DMS79 treated with DMSO at 0.1 percent for 48 hours (cell line): ENCODE results near the gene PFKP.

Experiments used
- DNase-seq: peaks from one replicate; lab custom pipeline; 2025; lab: John Stamatoyannopoulos, UW

The PFKP gene

GRCh38 chr10:3067118-3067858 lies at the start of gene PFKP:
Gene PFKP (plus strand): TSS chr10:3067548. CDS start chr10:3067596, 48 bp downstream.
- no peak for DNase-seq

DNA sequence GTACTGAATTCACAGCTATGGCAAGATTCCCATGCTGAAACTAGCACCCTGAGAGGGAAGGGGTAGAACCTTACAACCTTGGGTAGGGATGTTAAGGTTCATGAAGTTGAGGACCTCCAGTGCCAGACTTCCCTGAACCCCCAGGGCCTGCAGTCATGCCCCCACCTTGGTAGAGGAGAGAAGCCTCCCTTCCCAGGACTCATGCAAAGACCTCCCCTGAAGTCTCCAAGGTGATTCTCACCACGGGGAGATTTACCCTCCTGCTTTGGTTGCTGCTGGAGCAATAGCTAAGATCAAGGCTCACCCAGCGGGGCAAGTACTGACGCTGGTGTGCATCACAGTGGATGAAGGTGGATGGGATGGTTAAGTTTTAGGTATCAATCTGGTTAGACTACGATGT lies 49.1 kb upstream of the PFKP start:
- no peak for DNase-seq

- DNase-seq: no peak
Observed at GRCh38 chr10:3020311-3020710, 47.0 kb upstream of the PFKP start.

DNA sequence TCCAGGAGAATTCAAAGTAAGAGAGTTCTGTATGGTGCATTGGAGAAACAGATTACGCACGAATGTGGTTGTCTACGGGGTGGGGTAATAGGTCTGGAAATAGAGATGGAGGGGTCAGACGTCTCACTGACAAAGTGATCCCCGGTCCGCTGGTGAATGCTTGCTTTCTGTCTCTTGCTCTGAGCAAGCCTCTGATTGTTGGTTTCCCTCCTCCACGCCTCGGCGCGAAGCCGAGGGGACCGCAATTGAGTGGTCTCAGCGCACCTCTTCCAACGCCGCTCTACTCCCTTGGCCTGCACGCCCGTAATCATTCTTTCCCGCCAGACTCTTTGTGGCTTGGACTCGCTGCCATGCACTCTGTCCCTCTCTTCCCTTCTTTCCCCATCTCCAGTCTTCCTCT lies 46.5 kb upstream of the PFKP start:
- no peak for DNase-seq

DNA sequence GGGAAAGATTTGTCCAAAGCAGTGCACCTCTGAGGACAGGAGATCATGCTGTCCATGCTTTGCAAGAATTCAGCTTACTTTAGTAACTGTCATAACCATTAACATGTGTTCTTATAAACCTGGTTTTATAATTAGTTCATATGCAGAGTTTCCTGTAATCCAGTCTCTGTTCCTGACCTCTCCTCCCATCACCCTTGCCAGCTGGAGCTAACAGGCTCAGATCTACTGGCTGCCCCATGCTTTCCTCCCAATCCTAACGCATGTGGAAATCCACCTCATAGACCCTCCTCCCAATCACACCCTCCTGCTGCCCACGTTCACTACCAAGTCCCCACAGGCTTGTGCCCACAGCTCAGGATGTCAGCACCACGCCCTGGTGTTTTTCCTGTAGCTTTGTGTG lies 45.3 kb upstream of the PFKP start:
- DNase-seq: no peak

GRCh38 chr10:3023892-3024291 lies 43.5 kb upstream of the PFKP start:
- no peak for DNase-seq

GRCh38 chr10:3025026-3025683 lies 42.2 kb upstream of the PFKP start:
- DNase-seq: no peak

DNA sequence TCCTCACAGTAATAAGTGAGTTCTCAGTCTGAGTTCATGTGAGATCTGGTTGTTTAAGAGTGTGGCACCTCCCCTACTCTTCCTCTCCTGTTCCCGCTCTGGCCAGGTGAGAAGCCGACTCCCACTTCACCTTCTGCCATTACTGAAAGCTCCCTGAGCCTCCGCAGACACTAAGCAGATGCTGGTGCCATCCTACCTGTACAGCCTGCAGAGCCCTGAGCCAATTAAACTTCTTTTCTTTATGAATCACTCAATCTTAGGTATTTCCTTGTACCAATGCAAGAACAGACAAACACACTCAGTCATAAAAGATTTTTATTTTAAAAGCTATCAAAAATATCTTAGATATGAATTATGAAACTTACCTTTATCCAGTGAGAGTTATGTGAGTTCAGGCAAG lies 39.5 kb upstream of the PFKP start:
- DNase-seq: no peak

GRCh38 chr10:3028441-3028840 lies 38.9 kb upstream of the PFKP start:
- no peak for DNase-seq

- DNase-seq: no peak
Observed at GRCh38 chr10:3030765-3031164, 36.6 kb upstream of the PFKP start.

DNA sequence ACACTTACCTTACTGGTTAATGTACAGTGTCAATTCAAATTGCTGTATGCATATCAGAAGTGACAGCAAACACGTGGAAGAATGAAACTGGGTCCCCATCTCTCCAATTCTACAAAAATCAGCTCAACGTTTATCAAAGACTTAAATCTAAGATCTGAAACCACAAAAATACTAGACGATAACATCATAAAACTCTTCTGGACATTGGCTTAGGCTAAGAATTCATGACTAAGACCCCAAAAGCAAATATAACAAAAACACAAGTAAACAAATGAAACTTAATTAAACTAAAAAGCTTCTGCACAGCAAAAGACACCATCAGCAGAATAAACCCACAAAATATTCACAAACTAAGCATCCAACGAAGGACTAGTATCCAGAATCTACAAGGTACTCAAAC lies 35.9 kb upstream of the PFKP start:
- no peak for DNase-seq

DNA sequence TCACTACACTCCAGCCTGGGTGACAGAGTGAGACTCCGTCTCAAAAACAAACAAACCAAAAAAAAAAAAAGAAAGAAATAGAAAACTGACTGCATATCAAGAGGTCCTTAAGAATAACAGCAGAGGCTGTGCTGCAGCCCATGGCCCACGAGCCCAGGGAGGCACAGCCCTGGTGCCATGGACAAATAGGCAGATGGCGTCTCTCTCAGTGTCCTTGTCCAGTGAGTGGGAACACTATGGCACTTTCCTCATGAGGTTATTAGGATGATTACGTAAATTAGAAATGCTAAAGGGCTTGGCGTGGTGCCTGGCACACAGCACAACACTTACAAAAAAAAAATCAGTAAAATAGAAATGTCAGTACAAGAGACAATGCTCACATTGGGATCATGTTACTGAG lies 33.4 kb upstream of the PFKP start:
- no peak for DNase-seq

DNA sequence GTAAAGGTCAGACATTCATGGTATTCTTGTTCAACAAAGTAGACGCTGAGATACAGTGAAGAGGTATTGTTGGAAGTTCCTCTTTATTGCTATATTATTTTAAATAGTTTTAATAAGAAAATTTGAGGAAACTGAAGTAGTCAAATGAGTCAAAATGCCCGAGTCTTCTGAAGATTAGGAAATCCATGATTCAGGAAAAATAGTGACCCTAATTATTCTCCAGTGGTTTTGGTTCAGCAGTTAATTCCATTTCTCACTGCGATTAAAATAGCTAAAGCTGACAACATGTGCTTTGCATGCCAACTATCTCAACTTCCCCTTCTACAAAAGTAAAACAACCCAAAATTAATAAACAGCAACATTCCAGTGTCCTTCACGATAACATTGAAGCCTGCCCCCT lies 32.7 kb upstream of the PFKP start:
- no peak for DNase-seq

DNA sequence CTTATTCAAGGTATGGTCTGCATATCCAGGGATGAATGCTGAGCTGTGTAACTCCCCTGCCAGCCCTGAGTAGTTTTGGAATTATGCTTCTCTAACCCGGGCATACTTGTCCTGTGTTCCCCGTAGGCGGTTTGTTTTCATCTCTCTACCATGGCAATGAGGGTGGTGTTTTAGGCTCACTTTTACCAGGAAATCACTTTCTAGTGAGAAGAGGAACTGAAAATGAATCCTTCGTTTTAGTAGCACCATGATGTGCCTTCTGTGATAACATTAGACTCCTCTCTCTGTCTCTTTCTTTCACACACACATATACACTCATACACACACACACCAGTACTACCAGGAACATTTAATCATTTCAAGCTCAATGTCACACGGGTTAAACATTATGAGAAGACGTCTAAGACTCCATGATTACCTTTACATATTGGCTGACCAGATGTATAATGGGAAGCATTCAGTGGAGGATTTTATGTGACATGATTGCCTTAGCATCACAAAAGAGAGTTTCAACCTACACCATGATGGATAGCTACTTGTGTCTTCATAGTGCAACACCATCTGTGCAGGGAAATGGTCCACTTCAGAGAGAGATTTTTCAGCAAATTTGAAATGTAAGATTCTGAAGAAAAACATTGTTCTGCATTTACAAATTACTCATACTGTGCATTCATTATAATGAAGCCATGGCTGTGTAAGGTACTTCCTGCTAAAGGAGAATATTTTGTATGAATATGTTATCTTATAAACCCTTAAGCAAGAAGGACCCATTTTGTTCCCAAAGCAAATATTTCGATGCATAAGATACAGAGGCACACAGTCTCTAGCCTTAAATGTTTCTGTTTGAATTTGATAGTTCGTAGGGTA lies 31.0 kb upstream of the PFKP start:
- no peak for DNase-seq

DNA sequence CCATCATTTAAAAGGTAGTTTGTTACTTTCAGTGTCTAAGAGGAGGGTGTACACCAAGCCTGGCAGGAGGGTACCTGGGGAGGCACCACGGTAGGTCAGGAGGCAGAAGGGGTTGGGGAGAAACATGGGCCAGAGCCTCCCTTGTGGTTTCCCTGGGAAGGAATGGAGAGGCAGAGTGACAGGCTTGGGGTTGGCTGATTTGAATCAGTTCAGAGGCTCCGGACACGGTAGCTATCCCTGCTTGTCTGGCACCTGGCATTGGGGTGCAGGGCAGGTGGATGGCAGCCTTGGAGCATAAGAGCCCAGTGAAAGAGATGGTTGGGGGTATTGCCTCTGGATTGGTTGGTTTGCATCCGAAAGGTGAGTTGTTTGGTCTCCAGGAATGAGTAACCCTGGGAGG lies 30.2 kb upstream of the PFKP start:
- DNase-seq: no peak

GRCh38 chr10:3040069-3040468 lies 27.3 kb upstream of the PFKP start:
- DNase-seq: no peak

GRCh38 chr10:3042589-3042988 lies 24.8 kb upstream of the PFKP start:
- DNase-seq: no peak

DNA sequence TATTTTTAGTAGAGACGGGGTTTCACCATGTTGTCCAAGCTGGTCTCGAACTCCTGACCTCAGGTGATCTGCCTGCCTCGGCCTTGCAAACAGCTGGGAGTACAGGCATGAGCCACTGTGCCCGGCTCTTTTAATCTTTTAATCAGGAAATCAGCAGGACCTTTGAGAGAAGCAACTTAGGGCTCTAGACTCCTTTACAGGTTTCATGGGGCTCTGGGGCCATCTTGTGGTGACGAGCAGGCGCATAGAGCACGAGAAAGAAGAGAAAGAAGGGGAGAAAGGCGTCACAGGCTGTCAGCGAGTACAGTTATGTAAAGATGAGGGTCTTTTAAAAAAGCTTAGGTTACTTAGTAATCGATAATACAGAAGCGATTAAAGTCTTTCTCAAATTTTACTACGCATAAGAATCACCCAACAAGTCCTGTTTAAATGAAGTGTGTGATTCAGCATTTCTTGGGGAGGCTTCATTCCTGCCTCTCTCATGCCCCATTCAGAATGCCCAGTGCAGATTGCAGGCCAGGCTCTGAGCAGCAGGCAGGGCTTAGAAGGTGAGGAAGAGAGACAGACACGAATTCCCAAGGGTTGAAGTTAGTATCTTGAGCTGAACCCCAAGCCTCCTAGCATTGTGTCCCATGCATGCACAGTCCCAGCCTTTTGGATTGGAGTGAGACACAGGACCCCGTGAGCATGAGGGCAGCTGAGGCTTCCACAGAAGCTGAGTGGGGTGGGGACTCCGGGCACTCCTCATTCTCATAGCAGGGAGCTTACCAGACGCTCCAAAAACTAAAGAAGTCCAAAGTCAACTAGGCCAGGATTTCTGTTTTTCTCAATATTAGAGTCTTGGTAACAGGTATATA lies 23.6 kb upstream of the PFKP start:
- peak; percentile 4 for DNase-seq

- no peak for DNase-seq
Observed at GRCh38 chr10:3045471-3046209, 21.7 kb upstream of the PFKP start.

GRCh38 chr10:3046210-3046779 lies 21.1 kb upstream of the PFKP start:
- no peak for DNase-seq

DNA sequence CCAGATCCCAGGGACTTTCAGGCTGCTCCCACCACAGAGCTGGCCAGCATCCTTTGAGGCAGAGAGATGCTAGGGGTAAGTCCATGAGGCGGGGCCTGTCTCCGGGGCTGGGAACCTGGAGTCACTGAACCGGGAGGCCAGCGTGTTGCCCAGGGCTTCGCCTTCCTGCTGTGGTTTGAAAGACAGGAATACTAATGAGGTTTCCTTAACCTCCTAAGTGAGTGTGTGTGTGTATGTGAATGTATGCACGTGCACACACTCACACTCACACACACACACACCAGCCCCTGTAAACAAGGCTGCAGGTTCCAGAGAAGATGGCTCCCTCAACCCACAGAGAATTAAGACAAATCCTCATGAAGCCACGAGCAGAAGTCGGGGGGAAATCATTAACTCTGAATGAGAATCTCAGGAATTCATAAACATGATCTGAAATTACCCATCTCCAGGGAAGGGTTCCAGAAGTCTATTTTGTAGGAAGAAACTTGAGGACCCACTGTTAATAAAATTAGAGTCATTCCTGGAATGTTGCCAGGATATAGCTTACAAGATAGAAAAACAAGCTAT lies 20.3 kb upstream of the PFKP start:
- no peak for DNase-seq
